ENCODE measurements around the gene NT5C1B.

- TF ChIP-seq CTCF (IDR thresholded peaks at IDR 0.05), result no peak
- TF ChIP-seq POLR2A (IDR thresholded peaks at IDR 0.05), result no peak
Observed at GRCh38 chr2:18593496-18593895, 4.1 kb upstream of the NT5C1B start.

Data from body of pancreas (tissue), 4 donors.